ENCODE results near the gene ITPK1. TPM values are rescaled to one million over a fixed set of nuclear protein-coding genes. Genes with fewer than 3 reads are reported as not detected.

Gene ITPK1
- total RNA-seq, 2 experiments from 2014 or later, result 17.8 to 34.7 TPM

DNA sequence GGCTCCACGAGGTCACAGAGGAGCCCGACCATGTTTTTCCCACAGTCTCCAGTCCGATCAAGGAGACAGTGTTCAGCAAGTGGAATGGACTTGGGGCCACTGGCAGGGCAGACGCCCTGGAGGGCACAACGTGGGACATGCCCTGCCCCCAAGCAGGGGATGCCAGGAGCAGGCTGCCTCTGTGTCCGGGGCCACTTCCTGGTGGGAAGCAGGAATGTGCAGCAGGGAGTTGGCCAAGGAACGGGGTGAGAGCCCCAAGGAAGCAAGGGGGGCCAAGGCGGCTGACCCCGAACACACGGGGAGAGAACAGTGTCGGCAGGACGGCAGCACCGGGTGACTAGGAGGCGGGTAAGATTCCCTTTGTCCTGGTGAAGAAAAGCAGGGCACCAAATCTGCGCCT, 100.2 kb downstream of the ITPK1 start:
- peaks cover 4% of the 10 kb centered on the region for H3K4me1 ChIP-seq (ENCODE audit: insufficient read depth, low read length, poor library complexity, severe bottlenecking)
- no peak overlapping the region for H3K27ac ChIP-seq (ENCODE audit: low read depth, low read length, poor library complexity, severe bottlenecking)
- no peak overlapping the region for H3K4me2 ChIP-seq (ENCODE audit: low read length)
- CTCF ChIA-PET (ENCODE audit: unreplicated experiment), result no interaction called here
- no peak overlapping the region for H2AFZ ChIP-seq (ENCODE audit: low read length)
- POLR2A ChIA-PET, result no interaction called here
- no peak overlapping the region for H3K4me3 ChIP-seq (ENCODE audit: low read depth, low read length, poor library complexity, severe bottlenecking)
- H3K9me3 ChIP-seq (ENCODE audit: low read length), result no peaks in the 10 kb centered on the region
- DNase-seq (ENCODE audit: low spot score), result no peak
- H4K20me1 ChIP-seq (ENCODE audit: insufficient read depth, low read length), result no peaks in the 10 kb centered on the region
- H3K36me3 ChIP-seq (ENCODE audit: insufficient read depth, low read length), result no peaks in the 10 kb centered on the region
- TF ChIP-seq EZH2phosphoT487 (IDR thresholded peaks at IDR 0.05; ENCODE audit: borderline replicate concordance, low read depth, low read length), result no peak
- no peak for TF ChIP-seq CTCF (conservative IDR thresholded peaks at IDR 0.05; ENCODE audit: low read length)
- BruUV-seq (replicated peaks), result no TSS peak
- intact Hi-C loops (cut with micrococcal nuclease; ENCODE audit: unreplicated experiment), result no loop called here
- H3K79me2 ChIP-seq (ENCODE audit: insufficient read depth, low read depth, low read length), result no peaks in the 10 kb centered on the region
- H3K9me2 ChIP-seq (ENCODE audit: insufficient read depth, low read length), result no peaks in the 10 kb centered on the region

DNA sequence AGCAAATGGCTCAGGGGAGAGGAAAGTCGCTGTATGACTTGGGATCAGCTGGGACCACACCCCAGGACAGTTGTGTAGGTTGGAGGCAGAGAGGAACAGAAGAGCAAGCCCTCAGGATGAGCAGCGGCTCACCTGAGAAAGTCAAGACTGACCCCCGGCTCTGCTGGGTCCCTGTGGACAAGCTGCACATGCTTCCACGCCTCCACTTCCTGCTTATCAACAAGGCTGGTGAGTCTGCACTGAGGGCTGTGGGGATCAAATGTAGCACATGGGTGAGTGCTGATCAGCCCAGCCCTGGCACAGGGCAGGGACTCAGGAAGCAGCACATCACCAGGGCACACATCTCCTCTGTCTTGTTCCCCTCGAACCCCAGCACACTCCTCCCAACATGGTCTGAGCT, 100.7 kb downstream of the ITPK1 start:
- H3K4me1 ChIP-seq (ENCODE audit: insufficient read depth, low read length, poor library complexity, severe bottlenecking), result peaks cover 4% of the 10 kb centered on the region
- BruUV-seq (replicated peaks), result no TSS peak
- no peak for TF ChIP-seq CTCF (conservative IDR thresholded peaks at IDR 0.05; ENCODE audit: low read length)
- no peak for TF ChIP-seq EZH2phosphoT487 (IDR thresholded peaks at IDR 0.05; ENCODE audit: borderline replicate concordance, low read depth, low read length)
- no peak overlapping the region for H3K27ac ChIP-seq (ENCODE audit: low read depth, low read length, poor library complexity, severe bottlenecking)
- no peak for DNase-seq (ENCODE audit: low spot score)
- no peaks in the 10 kb centered on the region for H3K9me2 ChIP-seq (ENCODE audit: insufficient read depth, low read length)
- H3K4me3 ChIP-seq (ENCODE audit: low read depth, low read length, poor library complexity, severe bottlenecking), result no peak overlapping the region
- H3K4me2 ChIP-seq (ENCODE audit: low read length), result no peak overlapping the region
- CTCF ChIA-PET (ENCODE audit: unreplicated experiment), result no interaction called here
- no peaks in the 10 kb centered on the region for H4K20me1 ChIP-seq (ENCODE audit: insufficient read depth, low read length)
- H3K9me3 ChIP-seq (ENCODE audit: low read length), result no peaks in the 10 kb centered on the region
- intact Hi-C loops (cut with micrococcal nuclease; ENCODE audit: unreplicated experiment), result no loop called here
- H3K36me3 ChIP-seq (ENCODE audit: insufficient read depth, low read length), result no peaks in the 10 kb centered on the region
- POLR2A ChIA-PET, result interaction anchor here (0.9 kb wide), 2 partner anchors 17 to 98 kb away, joined by 3 read pairs; no protein-coding TSS in a partner anchor
- no peak overlapping the region for H2AFZ ChIP-seq (ENCODE audit: low read length)
- no peaks in the 10 kb centered on the region for H3K79me2 ChIP-seq (ENCODE audit: insufficient read depth, low read depth, low read length)

DNA sequence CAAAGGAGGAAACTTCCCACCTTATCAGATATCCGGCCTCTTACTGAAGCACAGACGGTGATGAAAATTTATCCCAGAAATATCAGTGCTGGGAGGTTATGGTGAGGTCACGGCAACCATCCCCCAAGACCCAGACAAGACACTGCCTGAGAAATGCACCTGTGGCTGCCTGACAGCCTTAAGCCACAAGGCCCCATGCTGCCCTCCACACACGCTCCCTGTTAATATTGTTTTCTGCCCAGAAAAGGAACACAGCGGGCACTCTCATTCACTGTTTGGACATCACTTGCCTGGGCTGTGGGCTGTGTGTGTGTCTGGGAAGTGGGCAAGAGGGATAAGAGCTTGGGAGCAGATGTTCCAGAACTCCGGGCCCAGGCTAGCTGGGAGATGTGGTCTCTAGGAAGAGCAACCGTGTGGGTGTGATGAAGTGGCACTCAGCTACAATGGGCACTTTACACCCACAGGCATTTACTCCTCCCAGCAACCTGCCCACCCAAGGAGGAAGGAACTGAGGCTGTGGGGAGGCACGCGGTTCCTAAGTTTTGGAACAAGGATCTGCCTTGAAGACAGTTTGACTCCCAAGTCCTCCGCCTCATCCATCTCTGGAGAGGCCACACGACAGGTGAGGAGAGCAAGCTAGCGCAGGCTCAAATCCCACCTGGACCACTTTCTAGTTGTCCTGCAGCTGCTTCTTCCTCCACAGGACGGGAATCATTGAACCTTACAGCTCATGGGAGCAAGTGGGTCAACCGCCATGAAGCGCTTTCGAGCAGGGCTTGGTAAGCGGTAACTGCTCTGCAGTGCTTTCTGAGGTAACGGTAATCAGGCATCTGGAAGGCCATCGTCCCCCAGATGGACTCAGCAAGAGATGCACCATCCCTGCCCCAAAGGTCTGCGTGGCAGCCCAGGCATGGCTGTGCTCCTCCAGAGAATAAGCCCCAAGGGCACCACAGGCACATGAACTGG, 101.4 kb downstream of the ITPK1 start:
- Histone ChIP-seq H4K20me1 (ENCODE audit: insufficient read depth, low read length) (no peaks in the 10 kb centered on the region), H2AFZ (ENCODE audit: low read length) (no peak overlapping the region)

More for the DNA sequence above, 101.4 kb downstream of the ITPK1 start:
- Histone ChIP-seq H3K4me3 (ENCODE audit: low read depth, low read length, poor library complexity, severe bottlenecking) (no peak overlapping the region), H3K36me3 (ENCODE audit: insufficient read depth, low read length) (no peaks in the 10 kb centered on the region), H3K4me1 (ENCODE audit: insufficient read depth, low read length, poor library complexity, severe bottlenecking) (peaks cover 4% of the 10 kb centered on the region), H3K4me2 (ENCODE audit: low read length) (no peak overlapping the region), H3K9me3 (ENCODE audit: low read length) (no peaks in the 10 kb centered on the region), H3K9me2 (ENCODE audit: insufficient read depth, low read length) (no peaks in the 10 kb centered on the region), H3K27ac (ENCODE audit: low read depth, low read length, poor library complexity, severe bottlenecking) (no peak overlapping the region), H3K79me2 (ENCODE audit: insufficient read depth, low read depth, low read length) (no peaks in the 10 kb centered on the region)
- ChIA-PET CTCF (ENCODE audit: unreplicated experiment) (no interaction called here), POLR2A (interaction anchor here (0.9 kb wide), 2 partner anchors 18 to 99 kb away, joined by 3 read pairs; no protein-coding TSS in a partner anchor)
- TF ChIP-seq EZH2phosphoT487 (IDR thresholded peaks at IDR 0.05; ENCODE audit: borderline replicate concordance, low read depth, low read length) (no peak), CTCF (conservative IDR thresholded peaks at IDR 0.05; ENCODE audit: low read length) (no peak)
- no TSS peak for BruUV-seq (replicated peaks)
- no peak for DNase-seq (ENCODE audit: low spot score)
- intact Hi-C loops (cut with micrococcal nuclease; ENCODE audit: unreplicated experiment), result no loop called here

Data from OCI-LY7 (cell line).